Upper lobe of left lung (tissue), 6 donors: ENCODE measurements around the gene ITM2C. TPM values are rescaled to one million over a fixed set of nuclear protein-coding genes. Genes with fewer than 3 reads are reported as not detected.

Experiments used
- ATAC-seq, 2 donors: fragments of 200-7000 bp; cut with Tn5 transposase; one replicate each; pipeline ENCODE4 v1.9.1; 2022; ENCODE audit warnings: mild to moderate bottlenecking in 2 of 2, moderate library complexity in 2 of 2; ENCODE audit not compliant: low FRiP score in 2 of 2
- DNase-seq, 2 donors: peaks; one replicate each; pipeline ENCODE4 v3.0.0-alpha.2; 2019 to 2020
- H3K27ac ChIP-seq, 4 donors: fragments of 200-600 bp; sonication (generic); one replicate each; pipeline ENCODE4 v1.5.1; 2016 to 2019
- H3K27me3 ChIP-seq, 4 donors: fragments of 200-600 bp; sonication (generic); one replicate each; pipeline ENCODE4 v1.5.1; 2017 to 2019
- H3K36me3 ChIP-seq, 4 donors: fragments of 200-600 bp; sonication (generic); one replicate each; pipeline ENCODE4 v1.5.1; 2016 to 2019
- H3K4me1 ChIP-seq, 4 donors: fragments of 200-600 bp; sonication (generic); one replicate each; pipeline ENCODE4 v1.5.1; 2018 to 2019
- H3K4me3 ChIP-seq, 4 donors: fragments of 200-600 bp; sonication (generic); one replicate each; pipeline ENCODE4 v1.5.1; 2017 to 2019; ENCODE audit warnings: mild to moderate bottlenecking in 2 of 4, moderate library complexity in 1 of 4
- H3K9me3 ChIP-seq, 4 donors: fragments of 200-600 bp; sonication (generic); one replicate each; pipeline ENCODE4 v1.5.1; 2018 to 2019
- CTCF ChIP-seq, 6 experiments: fragments of 450-650 bp in 4 of 6; fragments of 200-600 bp in 2 of 6; sonication (generic) in 2 of 6; IDR thresholded peaks; one replicate each; pipeline ENCODE4 v1.5.1; 2016 to 2019; ENCODE audit warnings: antibody characterized with exemption in 6 of 6
- EP300 ChIP-seq, 4 donors: sonication (generic); formaldehyde crosslinking; IDR thresholded peaks; one replicate each; pipeline ENCODE4 v1.5.1; 2017; ENCODE audit warnings: antibody characterized with exemption in 4 of 4, control low read depth in 2 of 4
- POLR2A ChIP-seq, 4 donors: fragments of 450-650 bp; IDR thresholded peaks; one replicate each; pipeline ENCODE4 v1.5.1; 2016 to 2017; ENCODE audit warnings: antibody characterized with exemption in 4 of 4, mild to moderate bottlenecking in 2 of 4
- POLR2AphosphoS5 ChIP-seq, 2 donors: sonication (generic); formaldehyde crosslinking; IDR thresholded peaks; one replicate each; pipeline ENCODE4 v1.5.1; 2017; ENCODE audit warnings: antibody characterized with exemption in 2 of 2
- WGBS, 2 donors: methylation state at CpG; one replicate each; pipeline ENCODE4 v1.1.5; 2017 to 2018; 5-methylcytosine and 5-hydroxymethylcytosine counted together
- total RNA-seq, 6 donors: library from RNA; depleted of rRNA in 4 of 6; stranded (reverse); fragments of >200 nt in 4 of 6; gene quantifications; one replicate each; pipeline versions ENCODE4 v1.1.0 to v1.2.1, GENCODE V29; 2016 to 2021
- donor health status: DM: no; HTN: no; CAD: no; lungs with moderate emphysema.
- donor health status: DM: no; HTN: yes; CAD: no; lungs with severe emphysema.

The ITM2C gene
- total RNA-seq, 6 donors from 2014 or later, result 19.9 to 40.4 (median 25.6) TPM

- WGBS, 2 donors, result 70 to 72% methylated on average over 20 of the region's 20 CpGs
- Histone ChIP-seq H3K4me3 (no peak overlapping the region), H3K4me1 (no peaks in the 10 kb centered on the region), H3K9me3 (no peaks in the 10 kb centered on the region), H3K36me3 (peaks cover 0 to 12% (median 2%) of the 10 kb centered on the region in 4 donors), H3K27ac (no peak overlapping the region), H3K27me3 (no peaks in the 10 kb centered on the region)
- TF ChIP-seq POLR2A (IDR thresholded peaks at IDR 0.05) (no peak), EP300 (IDR thresholded peaks at IDR 0.05) (no peak), POLR2AphosphoS5 (IDR thresholded peaks at IDR 0.05) (no peak), CTCF (IDR thresholded peaks at IDR 0.05) (no peak)
- no peak for ATAC-seq
- no peak for DNase-seq
Observed at GRCh38 chr2:230877759-230878598, 13.2 kb downstream of the ITM2C start.

DNA sequence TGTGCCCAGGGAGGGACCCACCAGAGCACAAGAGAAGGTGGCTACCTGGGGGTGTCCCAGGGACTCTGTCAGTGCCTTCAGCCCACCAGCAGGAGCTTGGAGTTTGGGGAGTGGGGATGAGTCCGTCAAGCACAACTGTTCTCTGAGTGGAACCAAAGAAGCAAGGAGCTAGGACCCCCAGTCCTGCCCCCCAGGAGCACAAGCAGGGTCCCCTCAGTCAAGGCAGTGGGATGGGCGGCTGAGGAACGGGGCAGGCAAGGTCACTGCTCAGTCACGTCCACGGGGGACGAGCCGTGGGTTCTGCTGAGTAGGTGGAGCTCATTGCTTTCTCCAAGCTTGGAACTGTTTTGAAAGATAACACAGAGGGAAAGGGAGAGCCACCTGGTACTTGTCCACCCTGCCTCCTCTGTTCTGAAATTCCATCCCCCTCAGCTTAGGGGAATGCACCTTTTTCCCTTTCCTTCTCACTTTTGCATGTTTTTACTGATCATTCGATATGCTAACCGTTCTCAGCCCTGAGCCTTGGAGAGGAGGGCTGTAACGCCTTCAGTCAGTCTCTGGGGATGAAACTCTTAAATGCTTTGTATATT is 14.0 kb downstream of the ITM2C start:
- H3K36me3 ChIP-seq, result peaks cover 0 to 12% (median 2%) of the 10 kb centered on the region in 4 donors
- no peak overlapping the region for H3K27ac ChIP-seq
- no peaks in the 10 kb centered on the region for H3K27me3 ChIP-seq
- H3K4me3 ChIP-seq, result no peak overlapping the region
- H3K9me3 ChIP-seq, result no peaks in the 10 kb centered on the region
- DNase-seq (no peak), ATAC-seq (no peak)
- TF ChIP-seq POLR2A (IDR thresholded peaks at IDR 0.05), result no peak
- no peak for TF ChIP-seq CTCF (IDR thresholded peaks at IDR 0.05)
- TF ChIP-seq EP300 (IDR thresholded peaks at IDR 0.05), result no peak
- TF ChIP-seq POLR2AphosphoS5 (IDR thresholded peaks at IDR 0.05), result no peak
- no peaks in the 10 kb centered on the region for H3K4me1 ChIP-seq
- 78 to 82% methylated on average over 10 of the region's 10 CpGs for WGBS, 2 donors

- Histone ChIP-seq H3K27ac (no peak overlapping the region), H3K4me1 (no peaks in the 10 kb centered on the region), H3K27me3 (no peaks in the 10 kb centered on the region), H3K4me3 (no peak overlapping the region), H3K36me3 (peaks cover 0 to 12% (median 2%) of the 10 kb centered on the region in 4 donors), H3K9me3 (no peaks in the 10 kb centered on the region)
- DNase-seq, result no peak
- TF ChIP-seq CTCF (IDR thresholded peaks at IDR 0.05) (no peak), EP300 (IDR thresholded peaks at IDR 0.05) (no peak), POLR2A (IDR thresholded peaks at IDR 0.05) (no peak), POLR2AphosphoS5 (IDR thresholded peaks at IDR 0.05) (no peak)
- ATAC-seq, result no peak
- 64 to 80% methylated on average over 11 of the region's 11 CpGs for WGBS, 2 donors
Observed at GRCh38 chr2:230879271-230879882, 14.6 kb downstream of the ITM2C start.

DNA sequence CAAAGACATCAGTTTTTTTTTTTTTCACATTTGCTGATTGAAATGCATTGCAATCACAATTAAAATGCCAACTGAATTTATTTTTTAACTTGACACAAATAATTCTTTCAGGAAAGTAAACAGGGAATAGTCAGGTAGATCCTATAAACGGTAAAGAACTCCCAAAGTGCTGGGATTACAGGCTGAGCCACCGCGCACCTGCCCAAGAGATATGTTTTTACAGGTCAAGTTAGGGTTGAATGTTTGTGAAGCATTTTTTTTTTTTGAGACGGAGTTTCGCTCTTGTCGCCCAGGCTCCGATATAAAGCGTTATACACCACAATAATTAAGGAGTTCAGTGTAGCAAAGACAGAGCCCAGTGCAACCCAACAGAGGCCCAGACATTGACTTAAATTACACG is 15.1 kb downstream of the ITM2C start:
- no peak for TF ChIP-seq EP300 (IDR thresholded peaks at IDR 0.05)
- TF ChIP-seq CTCF (IDR thresholded peaks at IDR 0.05), result no peak
- TF ChIP-seq POLR2AphosphoS5 (IDR thresholded peaks at IDR 0.05), result no peak
- no peak for TF ChIP-seq POLR2A (IDR thresholded peaks at IDR 0.05)
- no peak for ATAC-seq

More for the DNA sequence above, 15.1 kb downstream of the ITM2C start:
- H3K27me3 ChIP-seq, result no peaks in the 10 kb centered on the region
- peaks cover 0 to 12% (median 2%) of the 10 kb centered on the region in 4 donors for H3K36me3 ChIP-seq
- no peak overlapping the region for H3K4me3 ChIP-seq
- no peak overlapping the region for H3K27ac ChIP-seq
- H3K4me1 ChIP-seq, result no peaks in the 10 kb centered on the region
- no peak for DNase-seq
- WGBS, 2 donors, result 93 to 98% methylated on average over 9 of the region's 9 CpGs
- no peaks in the 10 kb centered on the region for H3K9me3 ChIP-seq
